ENCODE data around the gene PDE11A. TPM values are rescaled to one million over a fixed set of nuclear protein-coding genes. Genes with fewer than 3 reads are reported as not detected.

Gene PDE11A
- total and polyA plus RNA-seq, 8 donors, result under 0.01 to 0.87 (median 0.40) TPM; not detected in 2

GRCh38 chr2:177923323-177923722 is 149.3 kb downstream of the PDE11A start:
- no peak for TF ChIP-seq POLR2A (IDR thresholded peaks at IDR 0.05)
- TF ChIP-seq EP300 (IDR thresholded peaks at IDR 0.05), result no peak
- no peak for TF ChIP-seq POLR2AphosphoS5 (IDR thresholded peaks at IDR 0.05)
- TF ChIP-seq CTCF (IDR thresholded peaks at IDR 0.05), result no peak
- 78 to 88% (median 81%) methylated on average over 2 of the region's 2 CpGs for WGBS, 5 donors

GRCh38 chr2:177921726-177922125 is 150.9 kb downstream of the PDE11A start:
- TF ChIP-seq POLR2AphosphoS5 (IDR thresholded peaks at IDR 0.05) (no peak), CTCF (IDR thresholded peaks at IDR 0.05) (no peak), POLR2A (IDR thresholded peaks at IDR 0.05) (no peak), EP300 (IDR thresholded peaks at IDR 0.05) (no peak)
- Histone ChIP-seq H3K27me3 (no peaks in the 10 kb centered on the region), H3K27ac (no peak overlapping the region), H3K4me1 (no peaks in the 10 kb centered on the region), H3K9me3 (no peaks in the 10 kb centered on the region), H3K36me3 (no peaks in the 10 kb centered on the region), H3K4me3 (no peak overlapping the region)
- intact Hi-C loops (cut with DNase I; ENCODE audit: low total_unique reads), result no loop called here
- WGBS, 5 donors, result 59 to 67% (median 66%) methylated on average over 3 of the region's 3 CpGs
- no peak for DNase-seq

More at GRCh38 chr2:177923323-177923722, 149.3 kb downstream of the PDE11A start:
- H3K4me1 ChIP-seq, result no peaks in the 10 kb centered on the region
- H3K27me3 ChIP-seq, result no peaks in the 10 kb centered on the region
- intact Hi-C loops (cut with DNase I; ENCODE audit: low total_unique reads), result no loop called here
- H3K36me3 ChIP-seq, result no peaks in the 10 kb centered on the region
- H3K27ac ChIP-seq, result no peak overlapping the region
- DNase-seq, result no peak
- no peaks in the 10 kb centered on the region for H3K9me3 ChIP-seq
- no peak overlapping the region for H3K4me3 ChIP-seq

GRCh38 chr2:177917169-177917568 is 155.4 kb downstream of the PDE11A start:
- H3K36me3 ChIP-seq, result no peaks in the 10 kb centered on the region
- intact Hi-C loops (cut with DNase I; ENCODE audit: low total_unique reads), result no loop called here
- no peaks in the 10 kb centered on the region for H3K4me1 ChIP-seq

GRCh38 chr2:177916342-177916741 is 156.2 kb downstream of the PDE11A start:
- intact Hi-C loops (cut with DNase I; ENCODE audit: low total_unique reads), result no loop called here
- H3K4me1 ChIP-seq, result no peaks in the 10 kb centered on the region
- no peak overlapping the region for H3K4me3 ChIP-seq
- H3K27ac ChIP-seq, result no peak overlapping the region
- H3K27me3 ChIP-seq, result no peaks in the 10 kb centered on the region
- no peaks in the 10 kb centered on the region for H3K9me3 ChIP-seq
- no peak for TF ChIP-seq POLR2AphosphoS5 (IDR thresholded peaks at IDR 0.05)
- no peak for TF ChIP-seq EP300 (IDR thresholded peaks at IDR 0.05)
- TF ChIP-seq POLR2A (IDR thresholded peaks at IDR 0.05), result no peak
- no peak for TF ChIP-seq CTCF (IDR thresholded peaks at IDR 0.05)
- no peak for DNase-seq
- 69 to 78% (median 76%) methylated on average over 4 of the region's 4 CpGs for WGBS, 5 donors
- no peaks in the 10 kb centered on the region for H3K36me3 ChIP-seq

More at GRCh38 chr2:177917169-177917568, 155.4 kb downstream of the PDE11A start:
- 75 to 94% (median 85%) methylated on average over 1 of the region's 1 CpG for WGBS, 5 donors
- Histone ChIP-seq H3K9me3 (no peaks in the 10 kb centered on the region), H3K27me3 (no peaks in the 10 kb centered on the region), H3K4me3 (no peak overlapping the region), H3K27ac (no peak overlapping the region)
- TF ChIP-seq POLR2AphosphoS5 (IDR thresholded peaks at IDR 0.05) (no peak), POLR2A (IDR thresholded peaks at IDR 0.05) (no peak), CTCF (IDR thresholded peaks at IDR 0.05) (no peak), EP300 (IDR thresholded peaks at IDR 0.05) (no peak)
- DNase-seq, result no peak
